Naive B cell (primary cell): ENCODE results near the gene GAMT. TPM values are rescaled to one million over a fixed set of nuclear protein-coding genes. Genes with fewer than 3 reads are reported as not detected.

Source experiments
- ATAC-seq, 2 donors: fragments of 150-1000 bp; cut with Tn5 transposase; 2 replicates each; pipeline ENCODE4 v1.10.0; 2021; ENCODE audit warnings: low read depth in 2 of 2, mild to moderate bottlenecking in 2 of 2, moderate library complexity in 2 of 2
- DNase-seq: peaks from one replicate; pipeline ENCODE4 v3.0.0; 2022
- H3K27ac Mint-ChIP-seq, 6 donors: one replicate each; pipeline ENCODE4 v1.8.0; 2020 to 2022; ENCODE audit warnings: mild to moderate bottlenecking in 6 of 6, mixed read lengths in 6 of 6, moderate library complexity in 5 of 6, inconsistent platforms in 2 of 6
- H3K27me3 Mint-ChIP-seq, 3 donors: one replicate each; pipeline ENCODE4 v1.8.0; 2021 to 2022; ENCODE audit warnings: mixed read lengths in 3 of 3, mild to moderate bottlenecking in 1 of 3
- H3K36me3 Mint-ChIP-seq, 2 donors: one replicate each; pipeline ENCODE4 v1.8.0; 2020 to 2022; ENCODE audit warnings: mixed read lengths in 2 of 2, inconsistent platforms in 1 of 2, mild to moderate bottlenecking in 1 of 2
- H3K4me1 Mint-ChIP-seq, 3 donors: one replicate each; pipeline ENCODE4 v1.8.0; 2020 to 2022; ENCODE audit warnings: mixed read lengths in 3 of 3, inconsistent platforms in 1 of 3, mild to moderate bottlenecking in 1 of 3, moderate library complexity in 1 of 3
- H3K4me3 Mint-ChIP-seq, 8 donors: one replicate each; pipeline ENCODE4 v1.8.0; 2020 to 2022; ENCODE audit warnings: mild to moderate bottlenecking in 8 of 8, mixed read lengths in 8 of 8, moderate library complexity in 8 of 8, inconsistent platforms in 2 of 8
- H3K9me3 Mint-ChIP-seq, 7 donors: one replicate each; pipeline ENCODE4 v1.8.0; 2020 to 2022; ENCODE audit warnings: mixed read lengths in 7 of 7, mild to moderate bottlenecking in 5 of 7, inconsistent platforms in 2 of 7, moderate library complexity in 1 of 7
- polyA plus RNA-seq, 6 donors: library from polyadenylated mRNA; unstranded; fragments of 300-500 nt; fragmentation: Illumina TruSeq; gene quantifications; one replicate each; pipeline ENCODE4 v1.2.3, GENCODE V29; 2021; ENCODE audit warnings: low read depth in 6 of 6

The GAMT gene
- polyA plus RNA-seq, 6 donors from 2014 or later = 14.4 to 24.6 (median 15.7) TPM

DNA sequence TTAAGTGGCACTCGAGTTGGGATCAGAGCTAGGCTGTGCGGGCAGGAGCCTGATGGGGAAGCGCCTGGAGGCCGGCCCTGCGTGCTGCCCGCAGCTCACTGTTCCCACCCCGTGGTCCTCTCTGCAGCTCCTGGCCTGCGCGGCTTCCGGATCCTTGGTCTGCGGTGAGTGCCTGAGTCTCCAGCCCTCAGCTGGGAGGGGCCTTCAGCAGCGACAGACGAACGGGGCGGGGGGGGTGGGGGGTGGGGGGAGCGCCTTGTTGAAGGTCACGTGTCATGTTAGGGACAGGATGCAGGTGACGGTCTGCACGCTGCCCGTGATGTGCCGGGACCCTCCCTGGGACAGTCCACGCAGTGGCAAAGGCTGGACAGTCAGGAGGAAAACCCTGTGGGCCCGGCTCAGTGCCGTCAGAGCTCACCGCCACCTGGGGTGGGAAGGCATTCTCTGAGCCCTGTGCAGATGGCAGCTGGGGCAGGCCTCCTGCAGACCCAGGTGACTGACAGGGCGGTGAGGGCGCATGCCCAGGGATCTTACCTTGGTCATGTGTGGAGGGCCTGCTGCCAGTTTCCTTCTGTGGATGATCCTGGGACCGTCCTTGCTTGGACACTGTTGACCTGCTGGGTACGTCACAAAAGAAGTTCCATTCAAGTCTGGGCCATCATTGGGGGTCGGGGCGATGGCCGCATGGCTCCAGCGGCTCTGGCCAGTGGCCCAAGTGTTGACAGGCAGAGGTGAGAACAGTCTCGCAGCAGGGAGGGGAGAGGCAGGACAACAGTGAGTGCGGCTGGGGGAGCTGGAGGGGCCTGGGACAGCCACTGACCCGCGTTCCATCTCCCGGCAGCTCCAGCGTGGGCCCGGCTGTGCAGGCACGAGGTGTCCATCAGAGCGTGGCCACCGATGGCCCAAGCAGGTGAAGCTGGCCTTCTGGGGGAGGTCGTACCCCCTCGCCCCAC, 13.4 kb downstream of the GAMT start:
- DNase-seq = no peak
- no peak for ATAC-seq
- H3K27ac Mint-ChIP-seq = no peak overlapping the region
- H3K4me1 Mint-ChIP-seq = peaks cover 17 to 25% (median 17%) of the 10 kb centered on the region in 3 donors
- peaks cover 0 to 7% (median 6%) of the 10 kb centered on the region in 3 donors for H3K27me3 Mint-ChIP-seq
- H3K36me3 Mint-ChIP-seq = peaks cover 5 to 13% of the 10 kb centered on the region in 2 donors
- H3K4me3 Mint-ChIP-seq = peak overlapping the region in 1 of 8 donors; percentile 25
- peaks cover 0 to 6% (median 2%) of the 10 kb centered on the region in 7 donors for H3K9me3 Mint-ChIP-seq

DNA sequence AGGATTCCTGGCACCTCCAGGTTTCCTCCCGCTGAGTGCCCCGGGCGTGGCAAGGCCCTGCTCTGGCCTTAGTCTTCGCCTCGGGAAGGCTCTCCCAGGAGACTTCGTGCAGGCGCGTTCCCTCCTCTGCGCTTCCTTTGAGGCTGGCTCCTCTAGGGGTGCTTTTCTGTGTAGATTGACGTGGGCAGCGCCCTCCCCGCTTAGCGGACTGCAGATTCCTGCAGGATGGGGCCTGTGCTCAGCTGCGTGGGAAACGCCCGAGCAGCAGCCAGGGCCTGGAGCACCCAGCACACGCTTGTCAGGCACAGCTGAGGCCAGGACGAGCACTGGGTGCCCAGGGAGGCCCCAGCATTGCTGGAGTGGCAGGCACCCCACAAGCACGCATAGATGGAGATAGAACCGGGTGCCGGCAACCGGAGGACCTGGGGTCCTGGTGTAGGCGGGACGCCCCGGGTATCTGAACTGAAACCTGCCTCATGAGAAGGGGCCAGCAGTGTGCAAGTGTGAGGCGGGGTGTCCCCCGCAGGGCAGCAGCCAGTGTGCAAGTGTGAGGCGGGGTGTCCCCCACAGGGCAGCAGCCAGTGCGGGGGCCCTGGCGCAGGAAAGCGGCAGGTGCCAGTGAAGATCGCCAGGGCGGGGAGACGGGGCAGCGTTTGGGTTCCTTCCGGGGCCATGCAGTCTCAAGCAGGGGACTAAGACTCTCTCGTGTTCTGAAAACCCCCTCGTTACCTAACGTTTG, 14.2 kb downstream of the GAMT start:
- Mint-ChIP-seq H3K27me3 (peaks cover 0 to 8% (median 6%) of the 10 kb centered on the region in 3 donors), H3K9me3 (peaks cover 0 to 6% (median 2%) of the 10 kb centered on the region in 7 donors), H3K27ac (no peak overlapping the region), H3K36me3 (peaks cover 5 to 13% of the 10 kb centered on the region in 2 donors), H3K4me1 (peaks cover 19 to 29% (median 19%) of the 10 kb centered on the region in 3 donors), H3K4me3 (peak overlapping the region in 3 of 8 donors; percentile 21 to 54 (median 30))
- DNase-seq (no peak), ATAC-seq (no peak)

DNA sequence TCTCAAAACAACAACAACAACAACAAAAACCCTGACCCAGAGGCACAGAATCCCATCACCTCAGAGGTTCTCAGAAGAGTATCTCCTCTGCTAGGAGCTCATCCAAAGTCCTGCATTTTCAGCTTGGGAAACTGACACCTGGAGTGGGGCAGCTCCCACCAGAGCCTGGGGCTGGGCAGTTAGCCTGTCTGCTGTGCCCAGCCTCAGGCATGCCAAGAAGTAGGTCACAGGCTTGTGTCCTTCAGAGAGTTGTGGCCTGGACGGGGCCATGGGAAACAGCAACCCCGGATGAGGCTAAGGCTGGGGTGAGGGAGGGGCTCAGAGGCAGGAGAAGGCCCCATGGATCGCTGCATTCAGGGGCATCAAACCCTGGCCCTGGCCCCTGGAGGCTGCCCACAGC, 15.5 kb downstream of the GAMT start:
- H3K9me3 Mint-ChIP-seq = peaks cover 0 to 6% (median 2%) of the 10 kb centered on the region in 7 donors

DNA sequence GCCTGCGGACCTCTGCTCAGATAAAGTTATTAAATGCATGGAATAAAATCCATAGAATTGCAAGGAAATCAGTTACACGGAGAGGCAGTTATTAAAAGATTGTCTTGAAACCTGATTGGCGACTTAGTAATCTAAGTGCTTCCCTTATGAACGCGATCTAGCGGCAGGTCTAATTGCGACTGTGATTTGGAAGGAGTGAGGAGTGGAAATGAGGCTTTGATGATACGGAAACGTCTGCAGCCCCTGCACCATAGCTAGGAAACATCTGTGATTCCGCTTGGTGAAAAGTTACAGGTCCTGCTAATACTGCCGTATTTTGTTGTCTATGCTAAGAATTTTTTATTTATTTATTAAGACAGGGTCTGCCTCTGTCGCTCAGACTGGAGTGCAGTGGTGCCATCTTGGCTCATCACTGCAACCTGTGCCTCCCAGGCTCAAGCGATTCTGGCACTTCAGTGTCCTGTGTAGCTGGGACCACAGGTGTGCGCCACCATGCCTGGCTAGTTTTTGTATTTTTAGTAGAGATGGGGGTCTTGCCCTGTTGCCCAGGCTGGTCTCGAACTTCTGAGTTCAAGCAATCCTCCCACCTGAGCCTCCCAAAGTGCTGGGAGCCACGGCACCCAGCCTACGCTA, 16.7 kb downstream of the GAMT start:
- Mint-ChIP-seq H3K27ac (peak overlapping the region in 5 of 6 donors; percentile 33 to 100 (median 76)), H3K27me3 (peaks cover 0 to 8% (median 6%) of the 10 kb centered on the region in 3 donors), H3K36me3 (peaks cover 5 to 6% of the 10 kb centered on the region in 2 donors), H3K4me1 (peaks cover 19 to 29% (median 19%) of the 10 kb centered on the region in 3 donors), H3K9me3 (peaks cover 0 to 6% (median 2%) of the 10 kb centered on the region in 7 donors), H3K4me3 (peak overlapping the region; percentile 78 to 100 (median 92))
- no peak for DNase-seq
- no peak for ATAC-seq

More for the DNA sequence above, 15.5 kb downstream of the GAMT start:
- H3K27me3 Mint-ChIP-seq = peaks cover 0 to 8% (median 6%) of the 10 kb centered on the region in 3 donors
- H3K27ac Mint-ChIP-seq = no peak overlapping the region
- no peak for ATAC-seq
- no peak for DNase-seq
- H3K4me3 Mint-ChIP-seq = peak overlapping the region in 1 of 8 donors; percentile 100
- peaks cover 5 to 6% of the 10 kb centered on the region in 2 donors for H3K36me3 Mint-ChIP-seq
- H3K4me1 Mint-ChIP-seq = peaks cover 19 to 29% (median 19%) of the 10 kb centered on the region in 3 donors

- peak overlapping the region; percentile 78 to 100 (median 92) for H3K4me3 Mint-ChIP-seq
- H3K27ac Mint-ChIP-seq = peak overlapping the region in 5 of 6 donors; percentile 11 to 100 (median 66)
- H3K36me3 Mint-ChIP-seq = peaks cover 3 to 6% of the 10 kb centered on the region in 2 donors
- H3K27me3 Mint-ChIP-seq = peaks cover 0 to 8% (median 6%) of the 10 kb centered on the region in 3 donors
- peaks cover 0 to 6% (median 2%) of the 10 kb centered on the region in 7 donors for H3K9me3 Mint-ChIP-seq
- peaks cover 19 to 29% (median 19%) of the 10 kb centered on the region in 3 donors for H3K4me1 Mint-ChIP-seq
- ATAC-seq = peak in 1 of 2 donors; percentile 2
- no peak for DNase-seq
Observed at GRCh38 chr19:1384085-1384462, 17.3 kb downstream of the GAMT start.

GRCh38 chr19:1383312-1384084, 17.8 kb downstream of the GAMT start, which contains the start of gene NDUFS7:
Gene NDUFS7, plus strand, starts transcription at chr19:1383907. Its CDS starts 20 bp downstream, at chr19:1383927.
- Mint-ChIP-seq H3K9me3 (peaks cover 0 to 6% (median 2%) of the 10 kb centered on the region in 7 donors), H3K4me1 (peaks cover 19 to 29% (median 19%) of the 10 kb centered on the region in 3 donors), H3K27ac (peak within 1 kb of the TSS; percentile 97 to 100 (median 100)), H3K4me3 (peak within 1 kb of the TSS; percentile 87 to 100 (median 94)), H3K36me3 (peaks cover 0 to 6% of the 10 kb centered on the region in 2 donors), H3K27me3 (peaks cover 0 to 8% (median 6%) of the 10 kb centered on the region in 3 donors)
- DNase-seq = peak; percentile 94
- peak; percentile 81 to 82 for ATAC-seq

- peak overlapping the region; percentile 97 to 100 (median 100) for H3K27ac Mint-ChIP-seq
- peaks cover 0 to 8% (median 6%) of the 10 kb centered on the region in 3 donors for H3K27me3 Mint-ChIP-seq
- H3K4me1 Mint-ChIP-seq = peaks cover 19 to 29% (median 19%) of the 10 kb centered on the region in 3 donors
- H3K9me3 Mint-ChIP-seq = peaks cover 0 to 6% (median 2%) of the 10 kb centered on the region in 7 donors
- no peak for DNase-seq
- peak overlapping the region; percentile 87 to 100 (median 94) for H3K4me3 Mint-ChIP-seq
- no peak for ATAC-seq
- H3K36me3 Mint-ChIP-seq = peaks cover 0 to 6% of the 10 kb centered on the region in 2 donors
Observed at GRCh38 chr19:1383017-1383311, 18.4 kb downstream of the GAMT start.

DNA sequence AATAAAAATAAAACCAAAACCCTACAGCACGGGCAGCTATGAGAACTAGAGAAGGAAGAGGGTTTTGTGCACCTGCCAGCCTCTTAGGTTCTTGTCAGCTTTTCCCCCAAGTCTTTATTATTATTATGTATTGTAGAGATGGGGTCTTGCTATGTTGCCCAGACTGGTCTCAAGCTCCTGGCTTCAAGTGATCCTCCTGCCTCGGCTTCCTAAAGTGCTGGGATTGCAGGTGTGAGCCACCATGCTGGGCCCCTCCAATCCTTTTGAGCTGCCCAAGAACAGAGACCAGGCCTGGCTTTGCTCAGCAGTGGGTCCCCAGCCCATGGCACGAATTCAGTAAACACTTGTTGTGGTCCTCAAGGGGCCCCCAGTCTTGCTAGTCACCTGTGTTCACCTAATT, 19.1 kb downstream of the GAMT start:
- Mint-ChIP-seq H3K36me3 (peaks cover 0 to 6% of the 10 kb centered on the region in 2 donors), H3K4me3 (peak overlapping the region in 1 of 8 donors; percentile 10), H3K4me1 (peaks cover 19 to 28% (median 19%) of the 10 kb centered on the region in 3 donors)

GRCh38 chr19:1379961-1380489, 21.3 kb downstream of the GAMT start:
- Mint-ChIP-seq H3K36me3 (peaks cover 0 to 6% of the 10 kb centered on the region in 2 donors), H3K4me1 (peaks cover 15 to 29% (median 19%) of the 10 kb centered on the region in 3 donors), H3K27me3 (peaks cover 0 to 8% (median 6%) of the 10 kb centered on the region in 3 donors), H3K4me3 (peak overlapping the region in 1 of 8 donors; percentile 56), H3K27ac (peak overlapping the region in 1 of 6 donors; percentile 15), H3K9me3 (peaks cover 0 to 6% (median 2%) of the 10 kb centered on the region in 7 donors)
- ATAC-seq = no peak
- DNase-seq = no peak

More for the DNA sequence above, 19.1 kb downstream of the GAMT start:
- Mint-ChIP-seq H3K27me3 (peaks cover 0 to 8% (median 6%) of the 10 kb centered on the region in 3 donors), H3K9me3 (peaks cover 0 to 6% (median 2%) of the 10 kb centered on the region in 7 donors), H3K27ac (peak overlapping the region in 2 of 6 donors; percentile 42 to 100)
- ATAC-seq (no peak), DNase-seq (no peak)

GRCh38 chr19:1379126-1379905, 22.0 kb downstream of the GAMT start:
- ATAC-seq (no peak), DNase-seq (no peak)
- Mint-ChIP-seq H3K27ac (no peak overlapping the region), H3K4me1 (peaks cover 11 to 22% (median 12%) of the 10 kb centered on the region in 3 donors), H3K36me3 (peaks cover 0 to 6% of the 10 kb centered on the region in 2 donors), H3K4me3 (no peak overlapping the region), H3K27me3 (peaks cover 0 to 8% (median 6%) of the 10 kb centered on the region in 3 donors), H3K9me3 (peaks cover 0 to 6% (median 2%) of the 10 kb centered on the region in 7 donors)
